Stimulated activated CD4-positive, alpha-beta T cell treated with anti-CD3 and anti-CD28 coated beads, Interleukin-4, amount 100 ng/mL, for 1 hour (primary cell): Measurements from ENCODE around the gene COQ4.

Source experiments
- DNase-seq: peaks from one replicate; pipeline ENCODE4 v3.0.0-alpha.2; 2020

COQ4 gene

GRCh38 chr9:128342971-128343680, 20.5 kb downstream of the COQ4 start:
- DNase-seq: no peak

GRCh38 chr9:128343855-128344254, 21.2 kb downstream of the COQ4 start:
- DNase-seq: no peak

DNA sequence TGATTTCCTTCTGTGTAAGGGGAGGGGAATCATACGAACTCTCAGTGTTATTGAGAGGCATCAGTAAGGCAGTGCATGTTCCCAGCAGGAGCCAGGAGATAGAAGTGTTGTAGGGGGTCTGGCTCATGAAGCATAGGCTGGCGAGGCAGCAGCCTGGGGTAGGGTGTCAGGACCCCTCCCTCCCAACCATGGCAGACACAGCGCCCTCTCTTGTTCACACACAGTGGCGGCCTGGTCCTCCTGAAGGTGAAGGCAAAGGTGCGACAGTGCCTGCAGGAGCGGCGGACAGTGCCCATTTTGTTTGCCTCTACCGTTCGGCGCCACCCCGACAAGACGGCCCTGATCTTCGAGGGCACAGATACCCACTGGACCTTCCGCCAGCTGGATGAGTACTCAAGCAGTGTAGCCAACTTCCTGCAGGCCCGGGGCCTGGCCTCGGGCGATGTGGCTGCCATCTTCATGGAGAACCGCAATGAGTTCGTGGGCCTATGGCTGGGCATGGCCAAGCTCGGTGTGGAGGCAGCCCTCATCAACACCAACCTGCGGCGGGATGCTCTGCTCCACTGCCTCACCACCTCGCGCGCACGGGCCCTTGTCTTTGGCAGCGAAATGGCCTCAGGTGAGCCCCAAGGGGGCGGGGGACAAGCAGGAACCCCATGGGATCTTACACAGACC, 22.4 kb downstream of the COQ4 start:
- no peak for DNase-seq

GRCh38 chr9:128349125-128349524, 26.5 kb downstream of the COQ4 start:
- DNase-seq: no peak

GRCh38 chr9:128349772-128350171, 27.1 kb downstream of the COQ4 start:
- no peak for DNase-seq

DNA sequence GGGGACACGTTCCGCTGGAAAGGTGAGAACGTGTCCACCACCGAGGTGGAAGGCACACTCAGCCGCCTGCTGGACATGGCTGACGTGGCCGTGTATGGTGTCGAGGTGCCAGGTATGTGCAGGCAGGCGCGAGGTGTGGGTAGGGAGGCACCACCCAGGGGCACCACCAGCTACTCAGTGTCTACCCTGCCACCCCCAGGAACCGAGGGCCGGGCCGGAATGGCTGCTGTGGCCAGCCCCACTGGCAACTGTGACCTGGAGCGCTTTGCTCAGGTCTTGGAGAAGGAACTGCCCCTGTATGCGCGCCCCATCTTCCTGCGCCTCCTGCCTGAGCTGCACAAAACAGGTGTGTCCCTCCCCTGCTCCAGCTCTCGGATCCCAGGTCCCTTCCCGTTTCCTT, 32.8 kb downstream of the COQ4 start:
- no peak for DNase-seq

DNA sequence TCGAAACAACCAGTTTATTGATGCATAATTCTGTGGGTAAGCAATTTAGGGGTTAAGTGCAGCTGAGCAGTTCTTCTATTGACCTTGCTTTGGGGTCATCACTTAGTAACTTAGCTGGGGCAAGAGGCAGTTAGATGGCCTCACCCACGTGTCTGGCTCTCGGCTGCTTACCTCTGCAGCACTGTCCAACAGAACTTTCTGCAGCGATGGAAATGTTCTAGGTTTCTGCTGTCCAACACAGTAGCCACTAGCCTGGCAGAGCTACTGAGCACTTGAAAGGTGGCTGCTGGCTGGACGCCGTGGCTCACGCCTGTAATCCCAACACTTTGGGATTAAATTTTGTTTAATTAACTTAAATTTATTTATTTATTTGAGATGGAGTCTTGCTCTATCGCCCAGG, 35.5 kb downstream of the COQ4 start:
- no peak for DNase-seq

GRCh38 chr9:128358861-128359260, 36.2 kb downstream of the COQ4 start:
- DNase-seq: no peak

- DNase-seq: no peak
These were observed 38.2 kb downstream of the COQ4 start for GRCh38 chr9:128360826-128361225.

GRCh38 chr9:128361296-128361985, 38.8 kb downstream of the COQ4 start:
- DNase-seq: no peak

DNA sequence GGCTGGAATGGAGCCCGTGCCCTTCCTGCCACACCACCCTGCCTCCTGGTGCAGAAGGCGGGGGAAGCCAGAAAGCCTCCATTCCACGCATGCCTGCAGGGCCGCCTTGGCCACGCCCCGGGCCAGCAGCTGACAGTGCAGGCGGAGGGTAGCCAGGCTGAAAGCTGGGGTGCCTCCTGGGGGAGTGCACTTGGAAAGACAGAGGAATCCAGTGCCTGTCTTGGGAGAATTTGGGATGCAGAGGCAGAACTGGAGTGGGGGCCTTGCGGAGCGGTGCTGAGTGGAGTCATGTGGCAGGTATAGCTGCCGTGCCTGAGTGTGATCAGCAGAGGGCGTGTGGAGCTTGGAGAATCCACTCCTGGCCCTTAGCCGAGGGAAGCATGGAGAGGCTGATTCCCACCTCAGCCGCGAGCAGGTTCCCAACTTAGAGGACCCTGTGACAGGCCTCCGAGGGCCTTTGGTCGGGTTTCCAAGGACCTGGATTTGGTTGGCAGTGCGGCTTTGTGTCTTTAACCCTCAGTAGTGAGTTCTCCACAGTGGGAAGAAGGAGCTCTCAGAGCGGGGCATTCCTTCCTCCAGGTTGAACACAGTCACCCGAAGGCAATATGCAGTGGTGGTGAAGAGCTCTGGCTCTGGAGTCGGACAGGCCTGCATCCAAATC, 39.5 kb downstream of the COQ4 start:
- peak; percentile 62 for DNase-seq

DNA sequence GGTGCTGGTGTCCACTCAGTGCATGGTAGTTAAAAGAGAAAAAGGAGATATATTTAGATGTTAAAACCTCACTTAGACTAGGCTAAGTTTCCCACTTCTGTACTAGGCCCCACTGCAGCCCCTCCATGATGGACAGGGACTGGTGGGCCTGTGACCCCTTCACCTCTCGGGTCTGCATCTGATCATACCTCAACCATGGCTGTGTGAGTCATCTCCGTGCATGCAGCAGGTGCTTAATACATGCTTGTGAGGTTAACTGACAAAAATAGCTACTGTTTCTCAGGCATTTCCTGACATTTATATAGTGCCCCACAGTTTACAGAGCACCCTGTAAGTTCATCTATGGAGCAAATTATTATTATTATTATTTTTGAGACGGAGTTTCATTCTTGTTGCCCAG, 40.1 kb downstream of the COQ4 start:
- no peak for DNase-seq

GRCh38 chr9:128365525-128365924, 42.9 kb downstream of the COQ4 start:
- DNase-seq: no peak

DNA sequence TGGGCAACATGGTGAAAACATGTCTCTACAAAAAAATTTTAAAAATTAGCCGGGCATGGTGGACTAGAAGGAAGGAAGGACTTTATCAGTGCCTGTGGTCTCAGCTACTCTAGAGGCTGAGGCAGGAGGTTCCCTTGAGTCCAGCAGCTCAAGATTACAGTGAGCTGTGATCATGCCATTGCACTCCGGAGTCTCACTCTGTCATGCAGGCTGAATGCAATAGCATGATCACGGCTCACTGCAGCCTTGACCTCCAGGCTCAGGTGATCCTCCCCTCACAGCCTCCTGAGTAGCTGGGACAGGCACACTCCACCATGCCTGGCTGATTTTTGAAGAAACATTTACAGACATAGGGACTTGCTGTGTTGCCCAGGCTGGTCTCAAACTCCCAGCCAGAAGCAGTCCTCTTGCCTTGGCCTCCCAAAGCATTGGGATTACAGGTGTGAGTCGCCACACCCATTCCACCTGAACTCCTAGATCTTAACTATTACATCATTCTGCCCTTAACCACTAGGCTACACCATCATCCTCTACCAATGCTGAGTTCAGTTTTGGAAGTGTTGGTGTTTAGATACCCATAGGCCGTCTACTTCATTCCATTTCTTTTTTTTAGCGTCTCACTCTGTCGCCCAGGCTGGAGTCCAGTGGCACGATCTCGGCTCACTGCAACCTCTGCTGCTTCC, 46.5 kb downstream of the COQ4 start:
- DNase-seq: no peak

DNA sequence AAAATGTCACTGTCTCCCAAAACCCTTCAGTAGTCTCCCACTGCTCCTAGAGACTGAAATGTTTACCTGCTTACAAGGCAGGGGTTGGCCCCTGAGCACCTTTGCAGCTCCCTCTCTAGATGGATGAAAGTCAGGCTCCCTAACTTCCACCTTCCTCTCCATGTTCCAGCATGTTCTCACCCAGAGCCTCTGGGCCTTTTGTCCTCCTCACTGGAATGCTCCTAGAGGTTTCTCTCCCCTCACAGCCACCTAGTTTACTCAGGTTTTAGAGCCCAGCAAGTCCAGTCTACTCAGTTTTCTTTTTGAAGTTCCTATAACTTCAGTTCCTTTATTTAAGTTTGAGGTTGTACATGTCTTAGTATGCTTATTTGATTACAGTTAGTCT, 47.7 kb downstream of the COQ4 start:
- DNase-seq: no peak

GRCh38 chr9:128370752-128371629, 48.4 kb downstream of the COQ4 start, which contains the start of gene URM1:
URM1 (plus strand) TSS chr9:128371374; CDS start chr9:128371381, 7 bp downstream.
- peak; percentile 96 for DNase-seq

DNA sequence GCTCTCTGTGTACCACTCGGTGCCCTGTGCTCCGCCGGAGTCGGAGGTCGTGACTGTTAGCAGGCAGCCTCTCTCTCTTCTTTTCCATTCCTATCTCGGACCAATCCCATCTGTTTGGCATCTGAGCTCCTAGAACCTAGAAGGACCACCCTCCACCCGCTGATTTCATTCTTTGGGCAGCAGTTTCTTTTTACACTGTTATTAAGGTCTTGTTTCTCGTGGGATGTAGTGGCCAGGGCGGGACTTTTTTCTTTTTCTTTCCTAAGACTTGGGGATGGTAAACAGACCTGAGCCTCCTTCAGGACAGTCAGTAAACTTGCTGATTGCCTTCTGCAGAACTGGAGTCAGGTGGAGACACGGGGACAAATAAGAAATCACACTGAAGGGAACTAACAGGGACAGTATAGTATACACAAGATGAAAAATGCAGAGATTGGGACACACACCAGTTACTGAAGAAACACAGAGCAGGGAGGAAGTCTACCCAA, 49.0 kb downstream of the COQ4 start:
- DNase-seq: no peak

DNA sequence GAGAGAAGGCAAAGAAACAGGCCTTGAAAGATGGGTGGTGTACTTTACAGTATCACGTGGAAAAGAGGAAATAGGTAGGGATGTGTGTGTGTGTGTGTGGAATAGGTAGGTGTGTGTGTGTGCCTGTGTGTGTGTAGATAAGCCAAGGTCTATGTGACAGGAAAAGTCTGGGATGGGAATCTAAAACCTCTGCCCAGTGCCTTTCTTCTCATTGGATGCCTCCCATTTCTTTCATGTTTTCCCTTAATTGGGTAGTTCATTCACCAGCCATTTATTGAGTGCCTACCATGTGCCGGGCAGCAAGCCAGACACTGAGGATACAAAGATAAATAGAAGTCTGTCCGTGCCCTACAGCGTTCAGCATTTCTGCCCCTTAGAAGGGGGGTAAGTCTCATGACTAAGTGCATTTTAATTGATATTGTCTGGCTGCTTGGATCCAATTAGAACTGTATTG, 49.6 kb downstream of the COQ4 start:
- DNase-seq: no peak

- no peak for DNase-seq
These were observed 50.1 kb downstream of the COQ4 start for GRCh38 chr9:128372784-128373183.

- no peak for DNase-seq
These were observed 51.6 kb downstream of the COQ4 start for GRCh38 chr9:128374221-128374675.

DNA sequence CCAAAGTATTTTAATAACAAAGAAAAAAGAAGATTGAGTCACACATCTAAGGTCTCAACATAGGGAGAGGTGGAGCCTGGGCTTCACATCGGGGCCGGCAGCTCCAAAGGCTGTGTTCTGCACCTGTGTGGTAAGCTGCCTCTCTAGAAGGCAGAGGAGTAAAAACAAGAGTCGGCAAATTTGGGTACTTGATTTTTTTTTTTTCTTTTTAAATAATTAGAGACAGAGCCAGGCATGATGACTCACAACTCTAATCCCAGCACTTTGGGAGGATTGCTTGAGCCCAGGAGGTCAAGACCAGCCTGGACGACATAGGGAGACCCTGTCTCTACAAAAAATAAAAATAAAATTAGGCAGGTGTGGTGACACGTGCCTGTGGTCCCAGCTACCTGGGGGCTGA, 53.2 kb downstream of the COQ4 start:
- DNase-seq: no peak

- no peak for DNase-seq
These were observed 59.6 kb downstream of the COQ4 start for GRCh38 chr9:128382261-128382660.
